SK-N-SH (cell line): ENCODE data around the gene ZNF511. TPM values are rescaled to one million over a fixed set of nuclear protein-coding genes. Genes with fewer than 3 reads are reported as not detected.

ENCODE experiments used
- CTCF ChIA-PET: fragments of 300-600, 350-600 bp; formaldehyde crosslinking; extraction: SDS; loops from one replicate; lab custom pipeline; 2021; lab: Yijun Ruan, JAX
- POLR2A ChIA-PET: fragments of 350-600 bp; sonication (Branson Sonifier 250); formaldehyde crosslinking; extraction: SDS; loops from one replicate; lab custom pipeline; 2020; ENCODE audit warnings: antibody characterized with exemption, inconsistent platforms; lab: Yijun Ruan, JAX
- DNase-seq: peaks from one replicate; pipeline ENCODE4 v3.0.0; 2012
- H2AFZ ChIP-seq: fragments of 200-600 bp; sonication (generic); 2 replicates; pipeline ENCODE4 v1.8.1; 2016; ENCODE audit warnings: antibody characterized with exemption, mild to moderate bottlenecking, low read depth
- H3F3A ChIP-seq: fragments of 200-600 bp; sonication (generic); replicated peaks from 2 replicates; pipeline ENCODE3; 2016; ENCODE audit warnings: antibody characterized with exemption, mild to moderate bottlenecking; ENCODE audit not compliant: insufficient read depth
- H3K27ac ChIP-seq, 2 experiments: fragments of 200-500 bp in 1 of 2; fragments of 200-600 bp in 1 of 2; sonication (Bioruptor generic) in 1 of 2; sonication (generic), shearing (Covaris generic) in 1 of 2; 2 replicates each; pipeline versions ENCODE4 v1.5.1 to v1.6.1; 2014 to 2016; ENCODE audit warnings: low read depth in 2 of 2, inconsistent platforms in 1 of 2, low read length in 1 of 2, mild to moderate bottlenecking in 1 of 2, mixed read lengths in 1 of 2
- H3K27me3 ChIP-seq: fragments of 200-600 bp; sonication (generic), shearing (Covaris generic); 2 replicates; pipeline ENCODE4 v1.6.1; 2016; ENCODE audit warnings: mixed run types; ENCODE audit not compliant: insufficient read depth
- H3K36me3 ChIP-seq, 2 experiments: fragments of 200-500 bp in 1 of 2; fragments of 200-600 bp in 1 of 2; sonication (Bioruptor generic) in 1 of 2; sonication (generic) in 1 of 2; replicated peaks in 1 of 2; 2 replicates each; pipeline versions ENCODE3 to v1.5.1; 2014 to 2016; ENCODE audit warnings: low read length in 1 of 2, mild to moderate bottlenecking in 1 of 2; ENCODE audit not compliant: insufficient read depth in 2 of 2, control insufficient read depth in 1 of 2
- H3K4me1 ChIP-seq, 2 experiments: fragments of 200-500 bp in 1 of 2; fragments of 200-600 bp in 1 of 2; sonication (Bioruptor generic) in 1 of 2; sonication (generic), shearing (Covaris generic) in 1 of 2; 2 replicates each; pipeline versions ENCODE4 v1.5.1 to v1.6.1; 2014 to 2016; ENCODE audit warnings: low read depth in 1 of 2, low read length in 1 of 2, mixed run types in 1 of 2; ENCODE audit not compliant: insufficient read depth in 2 of 2, control insufficient read depth in 1 of 2
- H3K4me2 ChIP-seq: fragments of 200-600 bp; sonication (generic), shearing (Covaris generic); 2 replicates; pipeline ENCODE4 v1.6.1; 2017; ENCODE audit warnings: mixed run types
- H3K4me3 ChIP-seq, 2 experiments: fragments of 200-500 bp in 1 of 2; fragments of 200-600 bp in 1 of 2; sonication (Bioruptor generic) in 1 of 2; sonication (generic), shearing (Covaris generic) in 1 of 2; 2 replicates each; pipeline versions ENCODE4 v1.5.1 to v1.8.1; 2014 to 2016; ENCODE audit warnings: low read depth in 2 of 2, inconsistent platforms in 1 of 2, low read length in 1 of 2, mild to moderate bottlenecking in 1 of 2, mixed read lengths in 1 of 2, moderate library complexity in 1 of 2
- H3K79me2 ChIP-seq: fragments of 200-600 bp; sonication (generic); 2 replicates; pipeline ENCODE4 v1.8.1; 2017; ENCODE audit warnings: mild to moderate bottlenecking; ENCODE audit not compliant: insufficient read depth
- H3K9ac ChIP-seq: fragments of 200-600 bp; sonication (generic); 2 replicates; pipeline ENCODE4 v1.6.1; 2017; ENCODE audit warnings: mixed run types
- H3K9me2 ChIP-seq: fragments of 200-600 bp; sonication (generic); 2 replicates; pipeline ENCODE4 v1.6.1; 2017; ENCODE audit warnings: mixed run types
- H3K9me3 ChIP-seq: fragments of 200-600 bp; sonication (generic); 2 replicates; pipeline ENCODE4 v1.6.1; 2017; ENCODE audit warnings: mixed run types, mild to moderate bottlenecking, moderate library complexity
- H4K20me1 ChIP-seq: fragments of 200-600 bp; sonication (generic); 2 replicates; pipeline ENCODE4 v1.6.1; 2017; ENCODE audit warnings: mild to moderate bottlenecking, mixed run types; ENCODE audit not compliant: insufficient read depth
- CHD2 ChIP-seq: fragments of 150-350 bp; IDR thresholded peaks from 2 replicates; pipeline ENCODE4 v1.6.1; 2018; ENCODE audit warnings: low read length; ENCODE audit not compliant: partially characterized antibody
- CTCF ChIP-seq: fragments of 200-600 bp; sonication (generic); IDR thresholded peaks from 2 replicates; pipeline ENCODE4 v1.6.1; 2017; ENCODE audit warnings: antibody characterized with exemption, mild to moderate bottlenecking, moderate library complexity
- EZH2phosphoT487 ChIP-seq: fragments of 200-600 bp; sonication (generic); IDR thresholded peaks from 2 replicates; pipeline ENCODE4 v1.6.1; 2017; ENCODE audit warnings: low read depth, mixed run types, mild to moderate bottlenecking, antibody characterized with exemption, moderate library complexity, borderline replicate concordance
- GABPA ChIP-seq: IDR thresholded peaks from 2 replicates; pipeline ENCODE4 v1.4.0; 2012; ENCODE audit warnings: low read depth, mild to moderate bottlenecking
- IRF3 ChIP-seq: fragments of 150-350 bp; IDR thresholded peaks from 2 replicates; pipeline ENCODE4 v1.6.1; 2016; ENCODE audit warnings: mild to moderate bottlenecking, low read depth, low read length
- MAX ChIP-seq: IDR thresholded peaks from 2 replicates; pipeline ENCODE4 v1.4.0; 2012; ENCODE audit warnings: low read depth
- MXI1 ChIP-seq: IDR thresholded peaks from 2 replicates; pipeline ENCODE4 v1.6.1; 2012; ENCODE audit warnings: mild to moderate bottlenecking, low read depth, low read length, improper control_type of control experiment
- NFIC ChIP-seq: IDR thresholded peaks from 2 replicates; pipeline ENCODE4 v1.4.0; 2012; ENCODE audit warnings: borderline replicate concordance
- NRF1 ChIP-seq: IDR thresholded peaks from 2 replicates; pipeline ENCODE4 v1.6.1; 2012; ENCODE audit warnings: low read depth, mild to moderate bottlenecking, low read length
- POLR2AphosphoS5 ChIP-seq: IDR thresholded peaks from 2 replicates; pipeline ENCODE4 v1.6.1; 2012; ENCODE audit warnings: low read depth, low read length
- RAD21 ChIP-seq: IDR thresholded peaks from 2 replicates; pipeline ENCODE4 v1.6.1; 2012; ENCODE audit warnings: mild to moderate bottlenecking, low read length
- RCOR1 ChIP-seq: fragments of 150-350 bp; IDR thresholded peaks from 2 replicates; pipeline ENCODE4 v1.6.1; 2017; ENCODE audit warnings: antibody characterized with exemption, low read length
- RFX5 ChIP-seq: IDR thresholded peaks from 2 replicates; pipeline ENCODE4 v1.6.1; 2012; ENCODE audit warnings: mild to moderate bottlenecking, improper control_type of control experiment, low read length
- SIN3A ChIP-seq: IDR thresholded peaks from 2 replicates; pipeline ENCODE4 v1.6.1; 2012; ENCODE audit warnings: low read depth, mild to moderate bottlenecking, low read length, moderate library complexity, borderline replicate concordance
- USF1 ChIP-seq: IDR thresholded peaks from 2 replicates; pipeline ENCODE4 v1.4.0; 2012; ENCODE audit warnings: low read depth, borderline replicate concordance
- WGBS: methylation state at CpG from one replicate; pipeline ENCODE4 v1.1.6; 2017; ENCODE audit warnings: low lambda C conversion rate; 5-methylcytosine and 5-hydroxymethylcytosine counted together
- polyA plus RNA-seq, 3 experiments: library from polyadenylated mRNA; depleted of rRNA; stranded (reverse); fragments of >200 nt; gene quantifications; 2 replicates each; pipeline ENCODE4 v1.2.3, GENCODE V29; 2012
- TF ChIP-seq, protein P1 (sequence below): fragments of 150-350 bp; IDR thresholded peaks from 2 replicates; pipeline ENCODE4 v1.6.1; 2017; ENCODE audit warnings: antibody characterized with exemption, low read length, low read depth, borderline replicate concordance

ZNF511 gene
- polyA plus RNA-seq, 1 of the 3 experiments (the other 2 are of a cell fraction), result 62.3 TPM

GRCh38 chr10:133275684-133276092, 33.0 kb upstream of the ZNF511 start:
- Histone ChIP-seq H3K27ac (no peak overlapping the region), H3K79me2 (no peaks in the 10 kb centered on the region), H4K20me1 (no peaks in the 10 kb centered on the region; the same call in 1 of the 2 replicates), H3K4me2 (no peak overlapping the region), H3F3A (no peaks in the 10 kb centered on the region), H3K36me3 (peaks cover 0 to 17% of the 10 kb centered on the region in 2 experiments), H3K4me1 (no peaks in the 10 kb centered on the region; a peak in 1 of 4 replicates), H3K9ac (no peak overlapping the region), H3K27me3 (no peaks in the 10 kb centered on the region), H2AFZ (no peak overlapping the region), H3K9me2 (no peaks in the 10 kb centered on the region), H3K9me3 (no peaks in the 10 kb centered on the region), H3K4me3 (no peak overlapping the region)
- POLR2A ChIA-PET, result no interaction called here
- no peak for TF ChIP-seq EZH2phosphoT487
- no peak for TF ChIP-seq MAX
- no peak for TF ChIP-seq USF1
- TF ChIP-seq RFX5, result no peak
- TF ChIP-seq GABPA, result no peak
- TF ChIP-seq CTCF, result no peak
- no peak for TF ChIP-seq NRF1
- no peak for TF ChIP-seq POLR2AphosphoS5
- no peak for TF ChIP-seq IRF3
- no peak for TF ChIP-seq RAD21
- no peak for TF ChIP-seq RCOR1
- no peak for TF ChIP-seq SIN3A
- TF ChIP-seq NFIC, result no peak
- no peak for TF ChIP-seq CHD2
- no peak for TF ChIP-seq MXI1
- CTCF ChIA-PET, result interaction anchor here (0.7 to 3.1 kb wide), 2 partner anchors 32 to 440 kb away, joined by 3 to 9 read pairs; no protein-coding TSS in a partner anchor
- WGBS, result 63% methylated on average over 3 of the region's 12 CpGs
- DNase-seq, result no peak

- ChIA-PET POLR2A (no interaction called here), CTCF (interaction anchor here (3.1 kb wide), 1 partner anchor 31 kb away, joined by 9 read pairs; no protein-coding TSS in a partner anchor)
- H3K4me1 ChIP-seq, result no peaks in the 10 kb centered on the region; a peak in 1 of 4 replicates
- no peaks in the 10 kb centered on the region for H3K9me2 ChIP-seq
- H3K27me3 ChIP-seq, result no peaks in the 10 kb centered on the region
- no peak for TF ChIP-seq POLR2AphosphoS5
- no peak for TF ChIP-seq RAD21
- TF ChIP-seq EZH2phosphoT487, result no peak
- TF ChIP-seq CTCF, result no peak
- TF ChIP-seq, protein P1, sequence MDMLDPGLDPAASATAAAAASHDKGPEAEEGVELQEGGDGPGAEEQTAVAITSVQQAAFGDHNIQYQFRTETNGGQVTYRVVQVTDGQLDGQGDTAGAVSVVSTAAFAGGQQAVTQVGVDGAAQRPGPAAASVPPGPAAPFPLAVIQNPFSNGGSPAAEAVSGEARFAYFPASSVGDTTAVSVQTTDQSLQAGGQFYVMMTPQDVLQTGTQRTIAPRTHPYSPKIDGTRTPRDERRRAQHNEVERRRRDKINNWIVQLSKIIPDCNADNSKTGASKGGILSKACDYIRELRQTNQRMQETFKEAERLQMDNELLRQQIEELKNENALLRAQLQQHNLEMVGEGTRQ, result no peak
- H3K9ac ChIP-seq, result no peak overlapping the region
- no peak overlapping the region for H2AFZ ChIP-seq
- H3K4me3 ChIP-seq, result no peak overlapping the region
- no peaks in the 10 kb centered on the region for H3K9me3 ChIP-seq
- 67% methylated on average over 1 of the region's 6 CpGs for WGBS
- no peak overlapping the region for H3K4me2 ChIP-seq
- H3F3A ChIP-seq, result no peaks in the 10 kb centered on the region
- H3K36me3 ChIP-seq, result peaks cover 0 to 17% of the 10 kb centered on the region in 2 experiments
- no peak for DNase-seq
- no peak overlapping the region for H3K27ac ChIP-seq
- no peaks in the 10 kb centered on the region; the same call in 1 of the 2 replicates for H4K20me1 ChIP-seq
- H3K79me2 ChIP-seq, result no peaks in the 10 kb centered on the region
Measured at GRCh38 chr10:133276100-133276434, 32.6 kb upstream of the ZNF511 start.
